IMR-90 (cell line): Measurements from ENCODE around the gene URB1. TPM values are rescaled to one million over a fixed set of nuclear protein-coding genes. Genes with fewer than 3 reads are reported as not detected.

Experiments used
- ATAC-seq: fragments of 200-7000 bp; cut with Tn5 transposase; 2 replicates; pipeline ENCODE4 v1.9.1; 2020; ENCODE audit warnings: low read depth, mild to moderate bottlenecking, moderate library complexity
- BruUV-seq: library from RNA; stranded (reverse); fragments of 400-500 nt; replicated peaks from 2 replicates; lab custom pipeline; 2021; lab: Mats Ljungman, UMichigan
- CTCF ChIA-PET: fragments of 300-600 bp; formaldehyde crosslinking; extraction: SDS; loops from one replicate; lab custom pipeline; 2021; ENCODE audit warnings: antibody characterized with exemption; lab: Yijun Ruan, JAX
- POLR2A ChIA-PET: fragments of 300-600 bp; sonication (Branson Sonifier 250); formaldehyde crosslinking; loops from one replicate; lab custom pipeline; 2022; ENCODE audit warnings: antibody characterized with exemption; ENCODE audit not compliant: unreplicated experiment; lab: Charles Lee
- DNase-seq: peaks from one replicate; pipeline ENCODE4 v3.0.0; 2013
- H2AFZ ChIP-seq: replicated peaks from 2 replicates; pipeline ENCODE3; 2013; ENCODE audit warnings: low read length, mild to moderate bottlenecking; ENCODE audit not compliant: poor library complexity
- H2AK5ac ChIP-seq: 2 replicates; pipeline ENCODE4 v1.6.1; 2013; ENCODE audit warnings: low read depth, low read length, inconsistent platforms
- H2AK9ac ChIP-seq: replicated peaks from 2 replicates; pipeline ENCODE3; 2013; ENCODE audit warnings: mild to moderate bottlenecking, low read depth, low read length, moderate library complexity; ENCODE audit not compliant: poor library complexity
- H2BK120ac ChIP-seq: 2 replicates; pipeline ENCODE4 v1.6.1; 2013; ENCODE audit warnings: low read depth, low read length, inconsistent platforms
- H2BK15ac ChIP-seq: 3 replicates; pipeline ENCODE4 v1.6.1; 2013; ENCODE audit warnings: low read depth, low read length, inconsistent platforms
- H2BK20ac ChIP-seq: 2 replicates; pipeline ENCODE4 v1.6.1; 2013; ENCODE audit warnings: low read depth, mild to moderate bottlenecking, inconsistent platforms, low read length, moderate library complexity
- H2BK5ac ChIP-seq: 2 replicates; pipeline ENCODE4 v1.6.1; 2013; ENCODE audit warnings: mild to moderate bottlenecking, low read depth, low read length, inconsistent platforms; ENCODE audit not compliant: poor library complexity, severe bottlenecking
- H3K14ac ChIP-seq: replicated peaks from 2 replicates; pipeline ENCODE4 v1.6.1; 2013; ENCODE audit warnings: low read depth, low read length, inconsistent platforms
- H3K18ac ChIP-seq: 2 replicates; pipeline ENCODE4 v1.6.1; 2013; ENCODE audit warnings: low read depth, low read length, control low read depth
- H3K23ac ChIP-seq: 2 replicates; pipeline ENCODE4 v1.6.1; 2013; ENCODE audit warnings: low read depth, low read length, inconsistent platforms
- H3K27ac ChIP-seq: 2 replicates; pipeline ENCODE4 v1.5.1; 2013; ENCODE audit warnings: mild to moderate bottlenecking, control low read depth, low read length; ENCODE audit not compliant: insufficient read depth
- H3K27me3 ChIP-seq: 2 replicates; pipeline ENCODE4 v1.6.1; 2013; ENCODE audit warnings: low read length; ENCODE audit not compliant: control insufficient read depth, insufficient read depth
- H3K36me3 ChIP-seq: 2 replicates; pipeline ENCODE4 v1.6.1; 2013; ENCODE audit warnings: low read length, mixed read lengths; ENCODE audit not compliant: control insufficient read depth, insufficient read depth
- H3K4ac ChIP-seq: 2 replicates; pipeline ENCODE4 v1.6.1; 2013; ENCODE audit warnings: low read depth, low read length, inconsistent platforms
- H3K4me1 ChIP-seq: 2 replicates; pipeline ENCODE4 v1.6.1; 2013; ENCODE audit warnings: low read length, mixed read lengths; ENCODE audit not compliant: control insufficient read depth, insufficient read depth
- H3K4me2 ChIP-seq: 2 replicates; pipeline ENCODE4 v1.6.1; 2013; ENCODE audit warnings: low read depth, mild to moderate bottlenecking, control low read depth, low read length, moderate library complexity
- H3K4me3 ChIP-seq: 2 replicates; pipeline ENCODE4 v1.5.1; 2013; ENCODE audit warnings: low read depth, mild to moderate bottlenecking, control low read depth, low read length, moderate library complexity; ENCODE audit not compliant: insufficient read depth
- H3K56ac ChIP-seq: 2 replicates; pipeline ENCODE4 v1.6.1; 2013; ENCODE audit warnings: low read length, inconsistent platforms; ENCODE audit not compliant: insufficient read depth; ENCODE audit errors: extremely low read depth
- H3K79me1 ChIP-seq, 2 experiments: 2 replicates each; pipeline ENCODE4 v1.6.1; 2013; ENCODE audit warnings: low read length in 2 of 2, inconsistent platforms in 1 of 2, low read depth in 1 of 2
- H3K9ac ChIP-seq: 2 replicates; pipeline ENCODE4 v1.6.1; 2013; ENCODE audit warnings: low read depth, low read length, control low read depth
- H3K9me1 ChIP-seq: 2 replicates; pipeline ENCODE4 v1.6.1; 2013; ENCODE audit warnings: low read length, inconsistent platforms; ENCODE audit not compliant: insufficient read depth
- H3K9me3 ChIP-seq: 2 replicates; pipeline ENCODE4 v1.6.1; 2013; ENCODE audit warnings: low read length; ENCODE audit not compliant: control insufficient read depth, insufficient read depth
- H4K20me1 ChIP-seq: 2 replicates; pipeline ENCODE4 v1.6.1; 2013; ENCODE audit warnings: low read length, inconsistent platforms; ENCODE audit not compliant: insufficient read depth
- H4K5ac ChIP-seq: 2 replicates; pipeline ENCODE4 v1.6.1; 2013; ENCODE audit warnings: mild to moderate bottlenecking, low read depth, low read length, control low read depth
- H4K8ac ChIP-seq, 2 experiments: 2 replicates each; pipeline ENCODE4 v1.6.1; 2013; ENCODE audit warnings: low read depth in 2 of 2, low read length in 2 of 2, control low read depth in 1 of 2, inconsistent platforms in 1 of 2
- H4K91ac ChIP-seq: 2 replicates; pipeline ENCODE4 v1.6.1; 2013; ENCODE audit warnings: low read depth, low read length, inconsistent platforms; ENCODE audit not compliant: insufficient read depth
- BHLHE40 ChIP-seq: fragments of 150-350 bp; IDR thresholded peaks from 2 replicates; pipeline ENCODE4 v1.6.1; 2016; ENCODE audit warnings: mild to moderate bottlenecking, low read depth, low read length
- CEBPB ChIP-seq: IDR thresholded peaks from 2 replicates; pipeline ENCODE4 v1.6.1; 2012; ENCODE audit warnings: low read depth, low read length, improper control_type of control experiment
- CHD1 ChIP-seq: IDR thresholded peaks from 2 replicates; pipeline ENCODE4 v1.6.1; 2012; ENCODE audit warnings: low read depth, low read length, improper control_type of control experiment
- CTCF ChIP-seq: conservative IDR thresholded peaks from 2 replicates; pipeline ENCODE4 v1.5.1; 2012; ENCODE audit warnings: mild to moderate bottlenecking, low read depth, low read length, improper control_type of control experiment
- ELK1 ChIP-seq: fragments of 150-350 bp; IDR thresholded peaks from 2 replicates; pipeline ENCODE4 v1.6.1; 2016; ENCODE audit warnings: low read depth, mild to moderate bottlenecking, low read length, moderate library complexity, borderline replicate concordance
- FOS ChIP-seq: fragments of 150-350 bp; IDR thresholded peaks from 2 replicates; pipeline ENCODE4 v1.6.1; 2016; ENCODE audit warnings: low read depth, low read length
- MAFK ChIP-seq: IDR thresholded peaks from 2 replicates; pipeline ENCODE4 v1.6.1; 2012; ENCODE audit warnings: low read depth, low read length, improper control_type of control experiment
- MAZ ChIP-seq: IDR thresholded peaks from 2 replicates; pipeline ENCODE4 v1.6.1; 2012; ENCODE audit warnings: low read depth, mild to moderate bottlenecking, low read length, improper control_type of control experiment, moderate library complexity, borderline replicate concordance
- MXI1 ChIP-seq: IDR thresholded peaks from 2 replicates; pipeline ENCODE4 v1.6.1; 2012; ENCODE audit warnings: low read depth, mild to moderate bottlenecking, low read length, moderate library complexity, borderline replicate concordance
- NFE2L2 ChIP-seq: fragments of 150-350 bp; IDR thresholded peaks from 2 replicates; pipeline ENCODE4 v1.6.1; 2016; ENCODE audit warnings: low read depth, mild to moderate bottlenecking, low read length
- POLR2A ChIP-seq: IDR thresholded peaks from 2 replicates; pipeline ENCODE4 v1.6.1; 2012; ENCODE audit warnings: mild to moderate bottlenecking, low read depth, low read length
- RAD21 ChIP-seq: IDR thresholded peaks from 2 replicates; pipeline ENCODE4 v1.6.1; 2012; ENCODE audit warnings: low read length, improper control_type of control experiment
- RCOR1 ChIP-seq: IDR thresholded peaks from 2 replicates; pipeline ENCODE4 v1.6.1; 2012; ENCODE audit warnings: mild to moderate bottlenecking, low read length, improper control_type of control experiment; ENCODE audit not compliant: insufficient replicate concordance
- RFX5 ChIP-seq: IDR thresholded peaks from 2 replicates; pipeline ENCODE4 v1.8.0; 2012; ENCODE audit warnings: low read depth, mild to moderate bottlenecking, low read length, moderate library complexity
- SMC3 ChIP-seq: fragments of 150-350 bp; IDR thresholded peaks from 2 replicates; pipeline ENCODE4 v1.6.1; 2016; ENCODE audit warnings: low read depth, mild to moderate bottlenecking, antibody characterized with exemption, low read length, moderate library complexity
- USF2 ChIP-seq: fragments of 150-350 bp; IDR thresholded peaks from 2 replicates; pipeline ENCODE4 v1.6.1; 2017; ENCODE audit warnings: mild to moderate bottlenecking, antibody characterized with exemption, low read length, low read depth
- WGBS, 2 experiments: methylation state at CpG; one replicate each; pipeline versions ENCODE4 v1.1.5 to v1.1.7; 2013; ENCODE audit warnings: missing lambda C conversion rate in 2 of 2; ENCODE audit not compliant: insufficient read length in 1 of 2; ENCODE audit errors: extremely low coverage in 2 of 2; 5-methylcytosine and 5-hydroxymethylcytosine counted together
- dilution Hi-C: fragments of 300-500 bp; cut with HindIII; formaldehyde crosslinking; loops from one replicate; pipeline ENCODE4 v1.14.3; 2018; ENCODE audit warnings: low sequenced_read_pairs; ENCODE audit not compliant: unreplicated experiment
- in situ Hi-C: fragments of 300-500 bp; cut with MboI; formaldehyde crosslinking; loops from 3 replicates; pipeline ENCODE4 v1.14.3; 2019; ENCODE audit warnings: low sequenced_read_pairs, inconsistent platforms, mixed read lengths
- intact Hi-C: fragments of 100-400 bp; cut with micrococcal nuclease; formaldehyde crosslinking; loops from 2 replicates; pipeline ENCODE4 v1.10.0; 2022
- polyA plus RNA-seq, 3 experiments: library from polyadenylated mRNA; depleted of rRNA; stranded (reverse); fragments of >200 nt; gene quantifications; 2 replicates each; pipeline ENCODE4 v1.2.3, GENCODE V29; 2012; ENCODE audit warnings: low replicate concordance in 1 of 3
- total RNA-seq: library from RNA; depleted of rRNA; stranded (reverse); fragments of >200 nt; gene quantifications from 2 replicates; pipeline ENCODE4 v1.2.3, GENCODE V29; 2012

The URB1 gene
- total and polyA plus RNA-seq, 2 of the 4 experiments (the other 2 are of a cell fraction), result 9.2 to 12.7 TPM

DNA sequence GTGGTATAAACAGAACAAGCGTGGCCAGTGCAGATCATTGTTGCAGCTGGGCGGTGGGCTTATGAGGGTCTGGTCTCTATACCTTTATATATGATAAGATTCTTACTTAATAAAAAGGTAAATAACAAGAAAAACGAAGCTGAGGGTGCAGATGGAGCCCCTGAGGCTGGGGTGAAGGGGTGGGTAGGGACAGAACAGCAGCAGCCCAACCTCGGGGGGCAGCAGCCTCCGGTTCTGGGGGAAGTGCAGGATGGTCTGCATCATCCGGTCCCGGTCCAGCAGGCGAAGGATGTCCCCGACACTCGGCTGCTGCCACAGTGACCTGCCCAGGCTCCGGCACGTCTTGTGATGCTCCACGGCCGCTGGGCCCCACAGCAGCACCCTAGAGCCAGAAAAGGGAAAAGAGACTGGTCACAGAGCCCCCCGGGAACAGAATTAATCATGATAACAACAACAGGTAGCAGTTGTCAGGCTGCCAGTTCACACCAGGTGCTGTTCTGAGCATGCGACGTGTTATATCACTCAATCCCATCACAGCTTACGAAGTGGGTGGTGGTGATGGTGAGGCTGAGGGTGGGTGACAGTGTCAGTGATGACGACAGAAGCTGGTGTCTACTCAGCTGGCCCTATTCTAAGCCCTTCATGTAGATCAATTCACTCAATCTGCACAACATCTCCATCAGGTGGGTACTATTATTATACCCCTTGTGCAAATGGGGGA is 58.7 kb downstream of the URB1 start:
- Histone ChIP-seq H3K14ac (no peak overlapping the region), H3K79me1 (peaks cover 2 to 15% of the 10 kb centered on the region in 2 experiments; a peak in 3 of 4 replicates), H3K23ac (no peak overlapping the region), H2BK5ac (no peak overlapping the region), H4K91ac (no peak overlapping the region), H3K18ac (no peak overlapping the region), H3K56ac (no peak overlapping the region), H3K4me3 (no peak overlapping the region), H3K36me3 (peaks cover 57% of the 10 kb centered on the region), H3K9me1 (peaks cover 8% of the 10 kb centered on the region), H3K9ac (no peak overlapping the region), H2BK15ac (no peak overlapping the region), H4K20me1 (no peaks in the 10 kb centered on the region), H3K4ac (no peak overlapping the region), H3K9me3 (no peaks in the 10 kb centered on the region), H3K27ac (no peak overlapping the region), H2AK9ac (no peak overlapping the region), H3K4me1 (0 out of 2 replicates have a peak, but pooled peaks cover 1% of the 10 kb centered on the region), H3K4me2 (no peak overlapping the region), H3K27me3 (no peaks in the 10 kb centered on the region), H2AK5ac (no peak overlapping the region), H2BK120ac (no peak overlapping the region), H4K5ac (no peak overlapping the region), H2AFZ (no peak overlapping the region), H2BK20ac (no peak overlapping the region), H4K8ac (no peak overlapping the region)
- no peak for ATAC-seq
- no TSS peak for BruUV-seq
- TF ChIP-seq RAD21 (no peak), RCOR1 (no peak), MXI1 (no peak), CHD1 (no peak), MAFK (no peak), USF2 (no peak), FOS (no peak), CTCF (no peak), ELK1 (no peak), CEBPB (no peak), MAZ (no peak), SMC3 (no peak), RFX5 (no peak), POLR2A (no peak), BHLHE40 (no peak), NFE2L2 (no peak)
- ChIA-PET POLR2A (no interaction called here), CTCF (no interaction called here)
- 100% methylated on average over 5 of the region's 19 CpGs; no CpG with 5 or more reads in 1 of the 2 experiments for WGBS, 2 experiments
- no peak for DNase-seq
- dilution Hi-C loops, result no loop called here
- in situ Hi-C loops, result no loop called here
- intact Hi-C loops, result no loop called here
